HCT116 (cell line): ENCODE data around the gene ZNF532. TPM values are rescaled to one million over a fixed set of nuclear protein-coding genes. Genes with fewer than 3 reads are reported as not detected.

Source experiments
- ATAC-seq: fragments of 200-7000 bp; cut with Tn5 transposase; 2 replicates; pipeline ENCODE4 v1.9.1; 2020; ENCODE audit warnings: mild to moderate bottlenecking, moderate library complexity
- BruUV-seq: library from RNA; stranded (reverse); fragments of 400-500 nt; replicated peaks from 2 replicates; lab custom pipeline; 2021; lab: Mats Ljungman, UMichigan
- CTCF ChIA-PET: fragments of 300-600 bp; sonication (Branson Sonifier 250); formaldehyde crosslinking; loops from one replicate; lab custom pipeline; 2021; ENCODE audit warnings: antibody characterized with exemption; lab: Charles Lee
- POLR2A ChIA-PET: fragments of 300-600, 350-600 bp; sonication (Branson Sonifier 250); formaldehyde crosslinking; loops from one replicate; lab custom pipeline; 2021; ENCODE audit warnings: antibody characterized with exemption; lab: Charles Lee
- RAD21 ChIA-PET, 2 experiments: fragments of 300-600 bp; sonication (Branson Sonifier 250); formaldehyde crosslinking; loops; one replicate each; lab custom pipeline; 2023; ENCODE audit warnings: low total read pairs in 2 of 2; ENCODE audit not compliant: uncharacterized antibody in 2 of 2, unreplicated experiment in 2 of 2, low non-redundant PET in 1 of 2; lab: Charles Lee
- DNase-seq: peaks from one replicate; pipeline ENCODE4 v3.0.0-alpha.2; 2010; ENCODE audit warnings: low read depth, low spot score
- H2AFZ ChIP-seq: fragments of 200-600 bp; shearing (Covaris generic), sonication (generic); 2 replicates; pipeline ENCODE4 v1.6.1; 2017; ENCODE audit warnings: low read depth, mixed run types, mixed read lengths, antibody characterized with exemption, low read length; ENCODE audit not compliant: poor library complexity, severe bottlenecking
- H3K27ac ChIP-seq: 2 replicates; pipeline ENCODE4 v1.5.1; 2012; ENCODE audit warnings: low read depth, low read length
- H3K27me3 ChIP-seq: fragments of 200-600 bp; sonication (generic); 2 replicates; pipeline ENCODE4 v1.6.1; 2016; ENCODE audit warnings: mixed run types, low read length, mixed read lengths; ENCODE audit not compliant: insufficient read depth
- H3K36me3 ChIP-seq, 2 experiments: fragments of 200-500 bp in 1 of 2; fragments of 200-600 bp in 1 of 2; sonication (Bioruptor generic) in 1 of 2; sonication (generic) in 1 of 2; 2 replicates each; pipeline versions ENCODE4 v1.5.1 to v1.6.1; 2014 to 2016; ENCODE audit warnings: low read length in 2 of 2, inconsistent platforms in 1 of 2, mixed read lengths in 1 of 2, mixed run types in 1 of 2; ENCODE audit not compliant: insufficient read depth in 2 of 2, control insufficient read depth in 1 of 2
- H3K4me1 ChIP-seq, 2 experiments: fragments of 200-600 bp in 1 of 2; sonication (generic) in 1 of 2; 2 replicates each; pipeline versions ENCODE4 v1.5.1 to v1.6.1; 2012 to 2017; ENCODE audit warnings: low read length in 2 of 2, inconsistent platforms in 1 of 2, mild to moderate bottlenecking in 1 of 2, mixed read lengths in 1 of 2, mixed run types in 1 of 2, moderate library complexity in 1 of 2; ENCODE audit not compliant: insufficient read depth in 2 of 2, control insufficient read depth in 1 of 2
- H3K4me2 ChIP-seq: fragments of 200-600 bp; sonication (generic); 2 replicates; pipeline ENCODE4 v1.6.1; 2017; ENCODE audit warnings: mixed run types, low read length, mixed read lengths
- H3K4me3 ChIP-seq, 2 experiments: fragments of 200-600 bp in 1 of 2; sonication (generic) in 1 of 2; replicated peaks in 1 of 2; 2 replicates each; pipeline ENCODE4 v1.5.1; 2011 to 2016; ENCODE audit warnings: low read length in 2 of 2, control low read depth in 1 of 2, low read depth in 1 of 2, mild to moderate bottlenecking in 1 of 2, mixed read lengths in 1 of 2, mixed run types in 1 of 2
- H3K79me2 ChIP-seq: fragments of 200-600 bp; sonication (generic); 2 replicates; pipeline ENCODE4 v1.6.1; 2017; ENCODE audit warnings: mild to moderate bottlenecking, mixed run types, low read length, moderate library complexity, mixed read lengths; ENCODE audit not compliant: insufficient read depth
- H3K9ac ChIP-seq: fragments of 200-600 bp; sonication (generic); 2 replicates; pipeline ENCODE4 v1.6.1; 2016; ENCODE audit warnings: low read length, mixed read lengths
- H3K9me2 ChIP-seq: fragments of 200-600 bp; sonication (generic), shearing (Covaris generic); 2 replicates; pipeline ENCODE4 v1.6.1; 2017; ENCODE audit warnings: mixed run types, mild to moderate bottlenecking, moderate library complexity; ENCODE audit not compliant: insufficient read depth
- H3K9me3 ChIP-seq, 2 experiments: fragments of 200-500 bp in 1 of 2; fragments of 200-600 bp in 1 of 2; sonication (Bioruptor generic) in 1 of 2; sonication (generic) in 1 of 2; 2 replicates each; pipeline ENCODE4 v1.6.1; 2014 to 2017; ENCODE audit warnings: low read length in 2 of 2, mixed read lengths in 2 of 2, inconsistent platforms in 1 of 2, low read depth in 1 of 2, mild to moderate bottlenecking in 1 of 2, mixed run types in 1 of 2, moderate library complexity in 1 of 2; ENCODE audit not compliant: control insufficient read depth in 1 of 2, insufficient read depth in 1 of 2
- H4K20me1 ChIP-seq: fragments of 200-600 bp; sonication (generic), shearing (Covaris generic); 2 replicates; pipeline ENCODE4 v1.6.1; 2017; ENCODE audit warnings: mixed run types, mild to moderate bottlenecking, moderate library complexity; ENCODE audit not compliant: insufficient read depth
- CEBPB ChIP-seq: IDR thresholded peaks from 2 replicates; pipeline ENCODE4 v1.6.1; 2012; ENCODE audit warnings: low read depth
- EGR1 ChIP-seq: IDR thresholded peaks from 2 replicates; pipeline ENCODE4 v1.6.1; 2012; ENCODE audit warnings: low read depth
- EZH2 ChIP-seq: fragments of 200-600 bp; sonication (generic); IDR thresholded peaks from 2 replicates; pipeline ENCODE4 v1.6.1; 2017; ENCODE audit warnings: antibody characterized with exemption, mixed run types
- POLR2AphosphoS5 ChIP-seq: IDR thresholded peaks from 2 replicates; pipeline ENCODE4 v1.6.1; 2011; ENCODE audit warnings: mild to moderate bottlenecking, low read depth, low read length, moderate library complexity
- RAD21 ChIP-seq: IDR thresholded peaks from 2 replicates; pipeline ENCODE4 v1.6.1; 2012; ENCODE audit warnings: low read depth, mild to moderate bottlenecking
- SRF ChIP-seq: IDR thresholded peaks from 2 replicates; pipeline ENCODE4 v1.6.1; 2012; ENCODE audit warnings: low read depth
- TCF7L2 ChIP-seq: IDR thresholded peaks from 2 replicates; pipeline ENCODE4 v1.7.0; 2011; ENCODE audit warnings: borderline replicate concordance, inconsistent platforms; ENCODE audit not compliant: insufficient read depth, insufficient read length; ENCODE audit errors: extremely low read depth
- ZFX ChIP-seq: fragments of 450-650 bp; IDR thresholded peaks from 2 replicates; pipeline ENCODE4 v1.6.1; 2017
- intact Hi-C: fragments of 100-400 bp; cut with micrococcal nuclease; formaldehyde crosslinking; loops from 2 replicates; pipeline ENCODE4 v1.10.0; 2022
- total RNA-seq: library from RNA; stranded (reverse); gene quantifications from one replicate; pipeline ENCODE4 v1.2.1, GENCODE V29; 2021; ENCODE audit not compliant: unreplicated experiment
- TF ChIP-seq, protein P1 (sequence below): IDR thresholded peaks from 2 replicates; pipeline ENCODE4 v1.6.1; 2012; ENCODE audit warnings: low read depth
- TF ChIP-seq, protein P2 (sequence below): IDR thresholded peaks from 2 replicates; pipeline ENCODE4 v1.6.1; 2011; ENCODE audit warnings: mild to moderate bottlenecking, low read length, moderate library complexity; ENCODE audit not compliant: insufficient replicate concordance; ENCODE audit errors: extremely low read depth

ZNF532 gene
- total RNA-seq, 1 experiment from 2014 or later = 11.6 TPM

- POLR2A ChIA-PET = no interaction called here
- Histone ChIP-seq H2AFZ (no peak overlapping the region), H3K4me2 (no peak overlapping the region), H3K9me3 (no peaks in the 10 kb centered on the region), H3K27ac (no peak overlapping the region), H3K9ac (no peak overlapping the region), H3K9me2 (no peaks in the 10 kb centered on the region), H3K4me3 (no peak overlapping the region), H3K4me1 (peaks cover 0 to 5% of the 10 kb centered on the region in 2 experiments; a peak in 2 of 4 replicates), H3K27me3 (no peaks in the 10 kb centered on the region), H4K20me1 (no peaks in the 10 kb centered on the region), H3K36me3 (no peaks in the 10 kb centered on the region), H3K79me2 (no peaks in the 10 kb centered on the region)
- BruUV-seq = no TSS peak
- TF ChIP-seq, protein P1, sequence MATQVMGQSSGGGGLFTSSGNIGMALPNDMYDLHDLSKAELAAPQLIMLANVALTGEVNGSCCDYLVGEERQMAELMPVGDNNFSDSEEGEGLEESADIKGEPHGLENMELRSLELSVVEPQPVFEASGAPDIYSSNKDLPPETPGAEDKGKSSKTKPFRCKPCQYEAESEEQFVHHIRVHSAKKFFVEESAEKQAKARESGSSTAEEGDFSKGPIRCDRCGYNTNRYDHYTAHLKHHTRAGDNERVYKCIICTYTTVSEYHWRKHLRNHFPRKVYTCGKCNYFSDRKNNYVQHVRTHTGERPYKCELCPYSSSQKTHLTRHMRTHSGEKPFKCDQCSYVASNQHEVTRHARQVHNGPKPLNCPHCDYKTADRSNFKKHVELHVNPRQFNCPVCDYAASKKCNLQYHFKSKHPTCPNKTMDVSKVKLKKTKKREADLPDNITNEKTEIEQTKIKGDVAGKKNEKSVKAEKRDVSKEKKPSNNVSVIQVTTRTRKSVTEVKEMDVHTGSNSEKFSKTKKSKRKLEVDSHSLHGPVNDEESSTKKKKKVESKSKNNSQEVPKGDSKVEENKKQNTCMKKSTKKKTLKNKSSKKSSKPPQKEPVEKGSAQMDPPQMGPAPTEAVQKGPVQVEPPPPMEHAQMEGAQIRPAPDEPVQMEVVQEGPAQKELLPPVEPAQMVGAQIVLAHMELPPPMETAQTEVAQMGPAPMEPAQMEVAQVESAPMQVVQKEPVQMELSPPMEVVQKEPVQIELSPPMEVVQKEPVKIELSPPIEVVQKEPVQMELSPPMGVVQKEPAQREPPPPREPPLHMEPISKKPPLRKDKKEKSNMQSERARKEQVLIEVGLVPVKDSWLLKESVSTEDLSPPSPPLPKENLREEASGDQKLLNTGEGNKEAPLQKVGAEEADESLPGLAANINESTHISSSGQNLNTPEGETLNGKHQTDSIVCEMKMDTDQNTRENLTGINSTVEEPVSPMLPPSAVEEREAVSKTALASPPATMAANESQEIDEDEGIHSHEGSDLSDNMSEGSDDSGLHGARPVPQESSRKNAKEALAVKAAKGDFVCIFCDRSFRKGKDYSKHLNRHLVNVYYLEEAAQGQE = no peak
- TF ChIP-seq POLR2AphosphoS5 (no peak), EZH2 (no peak)
- RAD21 ChIA-PET = no interaction called here
- no peak for DNase-seq
- no peak for ATAC-seq
- CTCF ChIA-PET = no interaction called here
- intact Hi-C loops = no loop called here
Measured at GRCh38 chr18:58958628-58959027, 94.0 kb downstream of the ZNF532 start.

DNA sequence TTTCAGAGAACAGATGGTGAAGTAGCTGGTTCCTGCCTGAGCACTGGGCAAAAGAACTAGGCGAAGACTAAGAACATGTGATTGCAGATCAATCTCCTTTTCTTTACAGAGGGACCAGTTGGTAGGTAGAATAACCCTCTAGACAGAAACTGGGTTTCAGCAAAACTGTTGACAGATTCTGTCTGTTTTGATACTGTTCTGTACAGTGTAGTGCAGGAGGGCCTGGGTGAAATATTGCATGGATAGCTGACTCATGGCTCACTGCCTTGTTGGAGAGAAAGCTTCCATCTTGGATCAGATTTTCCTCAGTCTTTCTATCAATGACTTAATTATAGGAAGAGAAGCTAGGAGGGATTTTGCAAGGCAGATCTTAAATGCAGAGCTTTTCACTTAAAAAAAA is 95.8 kb downstream of the ZNF532 start:
- H3K79me2 ChIP-seq = no peaks in the 10 kb centered on the region
- CTCF ChIA-PET = interaction anchor here (1.0 kb wide), 1 partner anchor 9 kb away, joined by 3 read pairs; no protein-coding TSS in a partner anchor
- no peak overlapping the region for H3K4me2 ChIP-seq
- no peak for ATAC-seq
- peaks cover 0 to 5% of the 10 kb centered on the region in 2 experiments; a peak in 2 of 4 replicates for H3K4me1 ChIP-seq
- H2AFZ ChIP-seq = no peak overlapping the region
- BruUV-seq = no TSS peak
- TF ChIP-seq, protein P2, sequence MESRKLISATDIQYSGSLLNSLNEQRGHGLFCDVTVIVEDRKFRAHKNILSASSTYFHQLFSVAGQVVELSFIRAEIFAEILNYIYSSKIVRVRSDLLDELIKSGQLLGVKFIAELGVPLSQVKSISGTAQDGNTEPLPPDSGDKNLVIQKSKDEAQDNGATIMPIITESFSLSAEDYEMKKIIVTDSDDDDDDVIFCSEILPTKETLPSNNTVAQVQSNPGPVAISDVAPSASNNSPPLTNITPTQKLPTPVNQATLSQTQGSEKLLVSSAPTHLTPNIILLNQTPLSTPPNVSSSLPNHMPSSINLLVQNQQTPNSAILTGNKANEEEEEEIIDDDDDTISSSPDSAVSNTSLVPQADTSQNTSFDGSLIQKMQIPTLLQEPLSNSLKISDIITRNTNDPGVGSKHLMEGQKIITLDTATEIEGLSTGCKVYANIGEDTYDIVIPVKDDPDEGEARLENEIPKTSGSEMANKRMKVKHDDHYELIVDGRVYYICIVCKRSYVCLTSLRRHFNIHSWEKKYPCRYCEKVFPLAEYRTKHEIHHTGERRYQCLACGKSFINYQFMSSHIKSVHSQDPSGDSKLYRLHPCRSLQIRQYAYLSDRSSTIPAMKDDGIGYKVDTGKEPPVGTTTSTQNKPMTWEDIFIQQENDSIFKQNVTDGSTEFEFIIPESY = no peak
- TF ChIP-seq, protein P1 = no peak
- TF ChIP-seq TCF7L2 (no peak), RAD21 (no peak), SRF (no peak), CEBPB (no peak), ZFX (no peak), EGR1 (no peak)
- TF ChIP-seq, all 23 proteins: peak for 0
- Histone ChIP-seq H3K9ac (no peak overlapping the region), H3K4me3 (no peak overlapping the region), H3K27me3 (no peaks in the 10 kb centered on the region), H3K9me2 (no peaks in the 10 kb centered on the region), H3K36me3 (no peaks in the 10 kb centered on the region), H4K20me1 (no peaks in the 10 kb centered on the region), H3K27ac (no peak overlapping the region), H3K9me3 (no peaks in the 10 kb centered on the region)
- intact Hi-C loops = no loop called here
- RAD21 ChIA-PET = no interaction called here
- DNase-seq = no peak
- POLR2A ChIA-PET = no interaction called here
